Ovary (tissue), 9 donors: ENCODE measurements around the gene CCDC187. TPM values are rescaled to one million over a fixed set of nuclear protein-coding genes. Genes with fewer than 3 reads are reported as not detected.

Experiments
- DNase-seq, 5 donors: peaks; one replicate each; pipeline ENCODE4 v3.0.0-alpha.2; 2019 to 2020
- H3K27ac ChIP-seq, 2 donors: fragments of 200-600 bp; one replicate each; pipeline versions ENCODE4 v1.5.1 to v1.8.0; 2019 to 2022
- H3K27me3 ChIP-seq: fragments of 200-600 bp; one replicate; pipeline ENCODE4 v1.8.0; 2022
- H3K36me3 ChIP-seq: fragments of 200-600 bp; sonication (generic); one replicate; pipeline ENCODE4 v1.5.1; 2019
- H3K4me1 ChIP-seq: one replicate; pipeline ENCODE4 v1.8.1; 2013; ENCODE audit warnings: mild to moderate bottlenecking, moderate library complexity; ENCODE audit not compliant: insufficient read depth
- H3K4me3 ChIP-seq: fragments of 200-600 bp; sonication (generic); one replicate; pipeline ENCODE4 v1.5.1; 2017
- H3K9me3 ChIP-seq, 2 donors: fragments of 200-600 bp in 1 of 2; sonication (generic) in 1 of 2; one replicate each; pipeline versions ENCODE4 v1.5.1 to v1.8.1; 2013 to 2019; ENCODE audit warnings: mild to moderate bottlenecking in 1 of 2, moderate library complexity in 1 of 2
- EP300 ChIP-seq: sonication (generic); formaldehyde crosslinking; IDR thresholded peaks from one replicate; pipeline ENCODE4 v1.6.1; 2017; ENCODE audit warnings: antibody characterized with exemption
- POLR2A ChIP-seq: fragments of 450-650 bp; IDR thresholded peaks from one replicate; pipeline ENCODE4 v1.6.1; 2017; ENCODE audit warnings: antibody characterized with exemption, mild to moderate bottlenecking, moderate library complexity
- WGBS, 3 donors: extraction: QIAGEN DNeasy Blood & Tissue Kit in 1 of 3; methylation state at CpG; one replicate each; pipeline versions ENCODE4 v1.1.5 to v1.1.7; 2013 to 2017; 5-methylcytosine and 5-hydroxymethylcytosine counted together
- intact Hi-C, 4 donors: fragments of 100-400 bp; cut with DNase I; formaldehyde crosslinking; loops; one replicate each; pipeline versions ENCODE4 v1.11.0 to v1.15.1; 2022 to 2023
- polyA plus RNA-seq, 2 donors: library from polyadenylated mRNA; stranded (reverse); fragments of 200-250 nt in 1 of 2; fragments of 350-450 nt in 1 of 2; fragmentation: Illumina TruSeq in 1 of 2; extraction: RNeasy Lipid Tissue Mini Kit (QIAGEN cat#74804) in 1 of 2; gene quantifications; one replicate each; pipeline ENCODE4 v1.2.3, GENCODE V29; 2013 to 2014
- total RNA-seq, 7 donors: library from RNA; depleted of rRNA in 2 of 7; stranded (reverse); fragments of >200 nt in 2 of 7; fragmentation: NEBNext Ultra II Directional in 3 of 7; extraction: Animal tissue kit (Norgen Biotek cat#: 25700) in 3 of 7; gene quantifications; one replicate each; pipeline versions ENCODE4 v1.1.0 to v1.2.4, GENCODE V29; 2016 to 2023
- TF ChIP-seq, protein P1 (sequence below), 3 donors: fragments of 450-650 bp in 2 of 3; fragments of 200-600 bp in 1 of 3; IDR thresholded peaks; one replicate each; pipeline versions ENCODE4 v1.5.1 to v1.8.0; 2016 to 2022; ENCODE audit warnings: antibody characterized with exemption in 3 of 3, mild to moderate bottlenecking in 1 of 3
- donor health status: DM: no; HTN: no; CAD: no; lungs with moderate emphysema.
- donor health status: DM: no; HTN: no; CAD: no.
- donor health status: Bipolar disorder and iron deficiency.
- donor health status: DM: yes; HTN: yes; CAD: no.
- donor health status: DM: no; HTN: no; CAD: no.
- donor health status: DM: yes; HTN: yes; CAD: no.

Gene CCDC187
- total and polyA plus RNA-seq, 9 donors, result 0.02 to 15.7 (median 0.74) TPM; not detected in 1

DNA sequence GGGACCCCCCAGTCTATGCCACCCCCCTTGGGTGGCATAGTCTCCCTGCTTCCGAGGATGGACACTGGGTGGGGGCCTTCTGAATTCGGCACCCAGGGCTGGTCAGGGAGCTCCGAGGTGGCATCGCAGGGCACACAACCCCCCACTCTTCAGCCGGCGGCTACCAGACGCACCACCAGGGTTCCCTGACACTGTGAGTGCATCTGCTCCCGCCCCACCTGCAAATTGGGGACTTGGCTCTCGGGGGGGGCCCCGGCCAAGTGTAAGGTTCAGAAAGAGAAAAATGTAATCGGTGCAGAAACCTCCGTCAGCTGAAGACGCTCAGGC is 45.6 kb downstream of the CCDC187 start:
- DNase-seq, result no peak
- Histone ChIP-seq H3K27ac (no peak overlapping the region), H3K27me3 (no peaks in the 10 kb centered on the region), H3K4me1 (peaks cover 21% of the 10 kb centered on the region), H3K4me3 (no peak overlapping the region), H3K36me3 (no peaks in the 10 kb centered on the region), H3K9me3 (no peaks in the 10 kb centered on the region)
- WGBS, 3 donors, result 72 to 80% (median 79%) methylated on average over 13 of the region's 13 CpGs
- intact Hi-C loops, result no loop called here
- TF ChIP-seq, protein P1, sequence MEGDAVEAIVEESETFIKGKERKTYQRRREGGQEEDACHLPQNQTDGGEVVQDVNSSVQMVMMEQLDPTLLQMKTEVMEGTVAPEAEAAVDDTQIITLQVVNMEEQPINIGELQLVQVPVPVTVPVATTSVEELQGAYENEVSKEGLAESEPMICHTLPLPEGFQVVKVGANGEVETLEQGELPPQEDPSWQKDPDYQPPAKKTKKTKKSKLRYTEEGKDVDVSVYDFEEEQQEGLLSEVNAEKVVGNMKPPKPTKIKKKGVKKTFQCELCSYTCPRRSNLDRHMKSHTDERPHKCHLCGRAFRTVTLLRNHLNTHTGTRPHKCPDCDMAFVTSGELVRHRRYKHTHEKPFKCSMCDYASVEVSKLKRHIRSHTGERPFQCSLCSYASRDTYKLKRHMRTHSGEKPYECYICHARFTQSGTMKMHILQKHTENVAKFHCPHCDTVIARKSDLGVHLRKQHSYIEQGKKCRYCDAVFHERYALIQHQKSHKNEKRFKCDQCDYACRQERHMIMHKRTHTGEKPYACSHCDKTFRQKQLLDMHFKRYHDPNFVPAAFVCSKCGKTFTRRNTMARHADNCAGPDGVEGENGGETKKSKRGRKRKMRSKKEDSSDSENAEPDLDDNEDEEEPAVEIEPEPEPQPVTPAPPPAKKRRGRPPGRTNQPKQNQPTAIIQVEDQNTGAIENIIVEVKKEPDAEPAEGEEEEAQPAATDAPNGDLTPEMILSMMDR (IDR thresholded peaks at IDR 0.05), result no peak
- TF ChIP-seq EP300, result no peak
- no peak for TF ChIP-seq POLR2A

DNA sequence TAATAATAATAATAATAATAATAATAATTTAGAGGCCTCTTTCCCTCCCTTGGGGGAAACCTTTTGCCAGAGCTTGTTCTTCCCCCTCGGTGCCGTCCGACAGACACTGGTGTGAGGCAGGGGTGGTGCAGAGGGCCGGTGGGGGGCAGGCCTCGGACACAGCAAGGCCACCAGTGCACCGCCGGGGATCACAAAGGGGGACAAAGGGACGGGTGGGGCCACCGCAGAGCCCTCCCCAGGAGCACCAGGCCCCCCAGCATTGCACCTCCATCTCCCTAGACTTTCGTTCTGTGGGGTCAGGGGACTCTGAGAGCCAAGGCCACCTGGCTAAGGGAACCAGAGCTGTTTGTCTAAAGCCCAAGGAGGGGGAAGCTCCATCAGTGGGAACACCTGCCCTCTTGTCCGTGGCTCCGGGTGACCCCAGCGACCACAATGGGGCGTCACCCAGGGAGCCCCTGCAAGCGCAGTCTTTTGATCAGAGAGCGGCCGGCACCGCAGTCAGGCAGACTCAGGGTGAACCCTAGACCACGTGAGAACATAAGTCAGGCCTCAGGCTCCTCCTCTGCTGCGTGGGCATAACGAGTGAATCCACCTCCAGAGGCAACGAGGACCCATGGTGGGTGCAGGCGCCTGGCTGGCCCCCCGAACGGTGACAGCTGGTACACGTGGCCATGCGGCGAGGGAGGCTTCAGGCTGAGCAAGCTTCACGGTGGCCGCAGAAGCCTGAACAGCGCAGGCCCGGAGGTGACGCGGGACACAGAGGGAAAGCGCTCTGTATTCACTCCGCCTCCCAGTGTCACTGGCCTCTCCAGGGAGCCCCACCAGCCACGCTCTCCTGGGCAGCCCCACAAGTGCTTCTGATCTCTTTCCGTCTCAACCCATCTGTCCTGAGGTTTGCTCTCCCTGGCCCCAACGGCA is 46.3 kb downstream of the CCDC187 start:
- TF ChIP-seq, protein P1 (IDR thresholded peaks at IDR 0.05), result no peak
- TF ChIP-seq POLR2A, result no peak
- TF ChIP-seq EP300, result no peak
- Histone ChIP-seq H3K4me1 (peaks cover 21% of the 10 kb centered on the region), H3K36me3 (no peaks in the 10 kb centered on the region), H3K27me3 (no peaks in the 10 kb centered on the region), H3K4me3 (no peak overlapping the region), H3K9me3 (no peaks in the 10 kb centered on the region), H3K27ac (no peak overlapping the region)
- no peak for DNase-seq
- 79 to 81% (median 80%) methylated on average over 36 to 39 of the region's 39 CpGs for WGBS, 3 donors
- intact Hi-C loops, result no loop called here

DNA sequence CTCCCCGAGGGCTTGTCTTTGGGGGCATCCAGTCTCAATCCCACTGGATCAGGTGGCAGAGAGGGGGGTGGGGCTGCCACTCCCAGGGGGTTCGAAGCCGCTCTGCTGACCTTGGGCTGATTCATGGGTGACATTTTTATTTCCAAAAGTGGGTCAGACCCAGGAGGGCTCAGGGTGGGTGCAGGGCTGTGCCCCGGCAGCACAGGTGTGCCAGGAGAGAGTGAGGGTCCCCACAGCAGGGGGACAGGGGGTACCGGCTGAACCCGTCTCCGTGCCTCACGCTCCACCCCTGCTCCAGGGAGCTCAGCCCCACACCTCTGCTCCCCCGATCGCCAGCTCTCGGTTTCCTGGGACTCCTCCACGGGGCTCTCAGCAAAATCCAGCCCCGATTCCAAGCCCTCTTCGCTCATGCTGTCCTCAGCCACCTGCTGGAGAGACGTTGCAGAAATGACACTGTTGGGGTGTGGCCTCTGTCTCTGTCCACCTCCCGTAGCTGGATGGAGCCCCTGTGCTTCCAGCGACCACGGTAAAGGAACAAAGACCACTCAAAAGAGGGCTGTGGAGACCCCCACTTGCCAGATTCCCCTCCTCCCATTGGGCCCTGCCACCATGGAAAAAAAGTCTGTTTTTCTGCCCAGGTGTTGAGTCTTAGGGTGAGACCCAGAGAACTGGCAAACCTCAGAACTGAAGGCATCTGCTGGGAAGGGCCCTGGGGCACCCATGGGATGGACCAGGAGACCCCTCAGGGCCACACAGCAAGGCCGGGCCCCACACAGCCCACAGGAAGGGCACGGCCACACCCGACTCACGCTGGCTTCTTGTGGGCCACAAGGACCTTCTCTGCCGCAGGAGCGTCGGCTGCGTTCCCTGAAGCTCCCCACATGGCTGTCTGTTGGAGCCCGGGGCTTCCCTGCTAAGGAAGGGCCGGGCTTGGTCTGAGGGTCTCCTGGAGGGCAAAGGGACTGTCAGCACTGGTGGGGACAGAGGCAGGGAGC is 47.7 kb downstream of the CCDC187 start:
- H3K27me3 ChIP-seq, result no peaks in the 10 kb centered on the region
- H3K9me3 ChIP-seq, result no peaks in the 10 kb centered on the region
- TF ChIP-seq, protein P1 (IDR thresholded peaks at IDR 0.05), result no peak
- TF ChIP-seq POLR2A (no peak), EP300 (no peak)
- H3K4me3 ChIP-seq, result no peak overlapping the region
- DNase-seq, result no peak
- 68 to 71% (median 71%) methylated on average over 27 to 28 of the region's 28 CpGs for WGBS, 3 donors
- H3K4me1 ChIP-seq, result peaks cover 21% of the 10 kb centered on the region
- peak overlapping the region in 1 of 2 donors; percentile 57 for H3K27ac ChIP-seq
- intact Hi-C loops, result no loop called here
- no peaks in the 10 kb centered on the region for H3K36me3 ChIP-seq

DNA sequence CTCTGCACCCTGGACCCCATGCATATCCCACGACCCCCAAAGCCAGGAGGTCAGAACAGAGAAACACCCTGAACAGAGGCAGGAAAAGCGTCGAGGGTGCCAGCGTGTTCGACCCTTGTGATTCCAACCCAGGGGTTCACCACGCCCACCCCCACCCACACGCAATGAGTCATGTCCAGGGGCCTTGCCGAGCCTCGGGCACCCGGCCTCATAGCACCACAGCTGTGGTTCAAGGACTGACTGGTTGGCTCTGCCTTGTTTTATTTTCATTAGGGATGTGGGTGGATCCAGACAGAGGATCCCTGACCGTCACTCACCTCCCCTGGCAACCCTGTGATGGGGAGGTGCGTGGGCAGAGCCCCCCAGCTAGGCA is 48.7 kb downstream of the CCDC187 start:
- 8 to 25% (median 15%) methylated on average over 12 of the region's 12 CpGs for WGBS, 3 donors
- intact Hi-C loops, result no loop called here
- Histone ChIP-seq H3K9me3 (no peaks in the 10 kb centered on the region), H3K27ac (peak overlapping the region in 1 of 2 donors; percentile 57), H3K4me1 (peaks cover 21% of the 10 kb centered on the region), H3K36me3 (no peaks in the 10 kb centered on the region), H3K4me3 (no peak overlapping the region), H3K27me3 (no peaks in the 10 kb centered on the region)
- TF ChIP-seq EP300 (no peak), POLR2A (no peak)
- TF ChIP-seq, protein P1 (IDR thresholded peaks at IDR 0.05), result no peak
- DNase-seq, result peak; percentile 55 to 73 (median 70)
